Muscle of back (tissue), 11 donors: ENCODE data around the gene NPLOC4. TPM values are rescaled to one million over a fixed set of nuclear protein-coding genes. Genes with fewer than 3 reads are reported as not detected.

Experiments used
- DNase-seq, 3 donors: peaks; one replicate each; pipeline versions ENCODE4 v3.0.0 to v3.0.0-alpha.2; 2013
- polyA plus RNA-seq, 10 donors: library from polyadenylated mRNA; unstranded; fragments of 120-200 nt; gene quantifications; one replicate each; pipeline ENCODE4 v1.2.1, GENCODE V29; 2013; ENCODE audit not compliant: insufficient read length in 10 of 10

The NPLOC4 gene
- polyA plus RNA-seq, 10 donors: 43.8 to 57.8 (median 50.6) TPM

- DNase-seq: peak in 1 of 3 donors; percentile 37
Observed at GRCh38 chr17:81509207-81509971, 127.5 kb downstream of the NPLOC4 start.

DNA sequence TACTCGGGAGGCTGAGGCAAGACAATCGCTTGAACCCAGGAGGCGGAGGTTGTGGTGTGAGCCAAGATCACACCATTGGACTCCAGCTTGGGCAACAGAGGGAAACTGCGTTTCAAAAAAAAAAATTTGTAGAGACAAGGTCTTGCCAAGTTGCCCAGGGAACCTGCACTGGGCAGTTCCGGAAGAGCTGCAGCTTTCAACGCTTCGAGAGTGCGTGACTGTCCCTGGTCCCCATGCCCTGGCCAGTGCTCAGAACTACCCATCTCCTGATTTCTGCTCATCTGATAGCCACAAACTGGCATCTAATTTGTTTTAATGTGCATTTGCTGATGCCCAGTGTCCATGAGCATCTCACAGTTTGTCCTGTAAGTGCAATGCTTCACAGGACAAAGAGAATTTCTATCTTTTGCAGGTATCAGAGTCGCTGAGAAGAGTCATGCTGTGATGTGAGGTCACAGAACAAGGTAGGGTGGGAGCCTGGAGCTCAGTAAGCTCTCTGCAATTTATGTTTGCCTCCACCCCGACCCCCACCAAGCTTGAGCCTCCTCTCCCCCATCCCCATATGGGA lies 128.2 kb downstream of the NPLOC4 start:
- DNase-seq: peak in 1 of 3 donors; percentile 37

Other genes starting within 250 kb of the NPLOC4 start
- 10 to 100 TPM in 7 of 10 donors, 1 to 10 TPM in 3; 6.9 to 15.7 (median 12.1) TPM for gene BAHCC1, start 241.7 kb downstream of the NPLOC4 start, polyA plus RNA-seq
- gene ACTG1, start 124.3 kb downstream of the NPLOC4 start, polyA plus RNA-seq: 1,000 to 10,000 TPM; 1,024 to 1,916 (median 1,349) TPM
- gene FSCN2, start 108.7 kb downstream of the NPLOC4 start, polyA plus RNA-seq: 1 to 10 TPM; 1.6 to 3.8 (median 2.3) TPM
- gene FAAP100, start 84.8 kb downstream of the NPLOC4 start, polyA plus RNA-seq: 10 to 100 TPM; 12.9 to 23.7 (median 18.7) TPM
- gene TSPAN10, start 84 bp upstream of the NPLOC4 start, polyA plus RNA-seq: 1 to 10 TPM in 4 of 10 donors, under 1 TPM in 6; 0.49 to 1.4 (median 0.92) TPM
- gene PDE6G, start 19.4 kb upstream of the NPLOC4 start, polyA plus RNA-seq: 1 to 10 TPM; 2.5 to 5.0 (median 3.4) TPM
- gene OXLD1, start 29.5 kb upstream of the NPLOC4 start, polyA plus RNA-seq: 10 to 100 TPM in 4 of 10 donors, 1 to 10 TPM in 6; 6.0 to 15.8 (median 8.8) TPM
- 10 to 100 TPM in 9 of 10 donors, 1 to 10 TPM in 1; 8.8 to 16.1 (median 12.5) TPM for gene CCDC137, start 29.6 kb upstream of the NPLOC4 start, polyA plus RNA-seq
- 10 to 100 TPM; 23.4 to 34.1 (median 27.2) TPM for gene ARL16, start 46.7 kb upstream of the NPLOC4 start, polyA plus RNA-seq
- 10 to 100 TPM; 41.5 to 61.6 (median 46.8) TPM for gene HGS, start 46.9 kb upstream of the NPLOC4 start, polyA plus RNA-seq
- 10 to 100 TPM; 44.5 to 62.6 (median 51.9) TPM for gene MRPL12, start 66.3 kb upstream of the NPLOC4 start, polyA plus RNA-seq
- 1 to 10 TPM; 1.7 to 4.9 (median 3.7) TPM for gene SLC25A10, start 75.2 kb upstream of the NPLOC4 start, polyA plus RNA-seq
- under 1 TPM in 1 of 10 donors, not detected in 9; 0.10 TPM for gene GCGR, start 167.0 kb upstream of the NPLOC4 start, polyA plus RNA-seq
- 100 to 1,000 TPM in 5 of 10 donors, 10 to 100 TPM in 5; 67.2 to 139 (median 102) TPM for gene MCRIP1, start 196.2 kb upstream of the NPLOC4 start, polyA plus RNA-seq
- 10 to 100 TPM; 13.2 to 84.6 (median 36.4) TPM for gene PPP1R27, start 197.9 kb upstream of the NPLOC4 start, polyA plus RNA-seq
- gene P4HB, start 223.4 kb upstream of the NPLOC4 start, polyA plus RNA-seq: 100 to 1,000 TPM; 359 to 534 (median 424) TPM
- 100 to 1,000 TPM; 128 to 225 (median 163) TPM for gene ARHGDIA, start 234.2 kb upstream of the NPLOC4 start, polyA plus RNA-seq